ENCODE measurements around the gene CPVL. TPM values are rescaled to one million over a fixed set of nuclear protein-coding genes. Genes with fewer than 3 reads are reported as not detected.

The CPVL gene
- total RNA-seq, 2 donors from 2014 or later, result 4.7 to 48.3 TPM

- Histone ChIP-seq H3K9me3 (no peaks in the 10 kb centered on the region), H3K27ac (peak overlapping the region; percentile 35 to 39), H3K27me3 (replicated peaks; ENCODE audit: insufficient read depth) (no peaks in the 10 kb centered on the region), H3K36me3 (no peaks in the 10 kb centered on the region), H3K4me1 (replicated peaks) (no peaks in the 10 kb centered on the region), H3K4me3 (peak overlapping the region; percentile 36 to 48)
- 1% methylated on average over 35 of the region's 39 CpGs for WGBS
- TF ChIP-seq POLR2AphosphoS5 (IDR thresholded peaks at IDR 0.05), result peak; percentile 33
- TF ChIP-seq, protein P1, sequence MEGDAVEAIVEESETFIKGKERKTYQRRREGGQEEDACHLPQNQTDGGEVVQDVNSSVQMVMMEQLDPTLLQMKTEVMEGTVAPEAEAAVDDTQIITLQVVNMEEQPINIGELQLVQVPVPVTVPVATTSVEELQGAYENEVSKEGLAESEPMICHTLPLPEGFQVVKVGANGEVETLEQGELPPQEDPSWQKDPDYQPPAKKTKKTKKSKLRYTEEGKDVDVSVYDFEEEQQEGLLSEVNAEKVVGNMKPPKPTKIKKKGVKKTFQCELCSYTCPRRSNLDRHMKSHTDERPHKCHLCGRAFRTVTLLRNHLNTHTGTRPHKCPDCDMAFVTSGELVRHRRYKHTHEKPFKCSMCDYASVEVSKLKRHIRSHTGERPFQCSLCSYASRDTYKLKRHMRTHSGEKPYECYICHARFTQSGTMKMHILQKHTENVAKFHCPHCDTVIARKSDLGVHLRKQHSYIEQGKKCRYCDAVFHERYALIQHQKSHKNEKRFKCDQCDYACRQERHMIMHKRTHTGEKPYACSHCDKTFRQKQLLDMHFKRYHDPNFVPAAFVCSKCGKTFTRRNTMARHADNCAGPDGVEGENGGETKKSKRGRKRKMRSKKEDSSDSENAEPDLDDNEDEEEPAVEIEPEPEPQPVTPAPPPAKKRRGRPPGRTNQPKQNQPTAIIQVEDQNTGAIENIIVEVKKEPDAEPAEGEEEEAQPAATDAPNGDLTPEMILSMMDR (IDR thresholded peaks at IDR 0.05), result peak in 3 of 4 experiments; percentile 56 to 74 (median 67)
- no peak for TF ChIP-seq POLR2A (IDR thresholded peaks at IDR 0.05)
- intact Hi-C loops (cut with DNase I), result loop anchor here (2.0 kb wide), 1 partner anchor 146 kb away; no protein-coding TSS in a partner anchor
- DNase-seq (ENCODE audit: low spot score), result peak; percentile 68
Observed at GRCh38 chr7:28956608-28957063, 189.7 kb downstream of the CPVL start.

DNA sequence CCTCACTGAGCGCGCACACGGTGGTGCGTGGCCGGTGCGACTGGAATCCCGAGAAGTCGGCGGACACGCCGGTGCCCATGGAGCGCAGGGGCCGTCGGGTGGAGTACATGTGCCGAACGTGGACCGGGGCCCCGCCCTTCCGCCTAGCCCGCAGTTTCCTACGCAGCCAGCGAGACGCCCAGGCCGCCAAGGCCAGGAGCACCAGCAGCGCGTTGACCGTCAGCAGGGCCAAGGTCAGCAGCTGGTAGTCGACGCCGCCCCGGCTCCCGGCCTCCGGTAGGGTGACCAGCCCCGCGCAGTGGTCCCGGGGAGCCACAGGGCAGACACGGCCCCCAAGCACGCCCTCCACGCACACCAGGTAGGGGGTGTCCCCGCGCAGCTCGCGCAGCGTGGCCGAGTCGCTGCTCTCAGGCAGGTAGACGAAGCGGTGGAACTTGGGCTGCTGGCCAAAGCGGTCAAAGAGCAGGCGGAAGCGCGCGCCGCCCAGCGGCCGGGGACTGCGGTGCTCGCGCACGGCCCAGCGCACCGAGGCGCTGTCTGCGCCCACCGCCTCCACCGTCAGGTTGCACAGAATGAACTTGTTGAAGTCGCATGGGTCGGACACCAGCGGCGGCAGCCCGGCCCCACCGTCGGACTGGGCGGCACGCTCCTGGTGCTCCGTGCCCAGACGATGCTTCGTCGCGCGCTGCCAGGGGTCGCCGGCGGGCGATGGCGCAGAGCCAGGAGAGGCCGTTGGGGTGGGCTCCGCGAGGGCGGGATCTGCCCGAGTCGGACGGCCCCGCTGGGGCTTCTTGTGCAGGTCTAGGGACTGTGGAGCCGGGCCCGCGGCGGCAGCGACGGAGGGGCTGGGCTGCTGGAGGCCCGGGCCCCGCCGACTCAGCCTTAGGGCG is 190.4 kb downstream of the CPVL start:
- 5% methylated on average over 75 of the region's 104 CpGs for WGBS
- no peaks in the 10 kb centered on the region for H3K27me3 ChIP-seq (replicated peaks; ENCODE audit: insufficient read depth)
- no peaks in the 10 kb centered on the region for H3K36me3 ChIP-seq
- TF ChIP-seq, protein P1 (IDR thresholded peaks at IDR 0.05), result peak; percentile 46 to 79 (median 64)
- TF ChIP-seq POLR2A (IDR thresholded peaks at IDR 0.05), result no peak
- H3K4me3 ChIP-seq, result peak overlapping the region; percentile 36 to 48
- intact Hi-C loops (cut with DNase I), result loop anchor here (2.0 kb wide), 1 partner anchor 147 kb away; no protein-coding TSS in a partner anchor
- H3K27ac ChIP-seq, result peak overlapping the region in 1 of 2 donors; percentile 39
- H3K9me3 ChIP-seq, result no peaks in the 10 kb centered on the region
- DNase-seq (ENCODE audit: low spot score), result peak; percentile 76
- no peaks in the 10 kb centered on the region for H3K4me1 ChIP-seq (replicated peaks)

DNA sequence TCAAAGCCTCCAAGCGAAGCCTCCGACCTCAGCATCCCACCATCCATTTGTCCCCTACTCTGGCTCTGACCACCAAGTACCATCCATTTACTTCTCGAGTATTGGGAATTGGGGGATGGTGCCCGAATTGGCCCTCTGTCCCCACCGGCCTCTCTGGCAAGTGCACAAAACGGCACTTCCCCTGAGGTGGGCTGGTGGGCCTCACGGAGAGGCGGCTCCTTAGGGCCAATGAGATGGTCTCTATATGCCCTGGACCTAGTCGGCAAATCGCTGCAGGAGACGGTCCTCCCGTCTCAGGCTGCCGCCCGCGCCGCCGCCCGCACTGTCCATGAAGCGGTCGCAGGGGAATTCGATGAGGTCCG is 191.0 kb downstream of the CPVL start:
- Histone ChIP-seq H3K4me3 (peak overlapping the region in 1 of 2 donors; percentile 48), H3K9me3 (no peaks in the 10 kb centered on the region), H3K36me3 (no peaks in the 10 kb centered on the region), H3K27me3 (replicated peaks; ENCODE audit: insufficient read depth) (no peaks in the 10 kb centered on the region), H3K4me1 (replicated peaks) (no peaks in the 10 kb centered on the region), H3K27ac (no peak overlapping the region)
- intact Hi-C loops (cut with DNase I), result no loop called here
- TF ChIP-seq POLR2A (IDR thresholded peaks at IDR 0.05) (no peak), POLR2AphosphoS5 (IDR thresholded peaks at IDR 0.05) (no peak)
- TF ChIP-seq, protein P1 (IDR thresholded peaks at IDR 0.05), result no peak
- DNase-seq (ENCODE audit: low spot score), result no peak
- WGBS, result 60% methylated on average over 22 of the region's 22 CpGs

GRCh38 chr7:28954946-28955345 is 191.4 kb downstream of the CPVL start:
- Histone ChIP-seq H3K9me3 (no peaks in the 10 kb centered on the region), H3K4me1 (replicated peaks) (no peaks in the 10 kb centered on the region), H3K27ac (no peak overlapping the region), H3K4me3 (no peak overlapping the region), H3K27me3 (replicated peaks; ENCODE audit: insufficient read depth) (no peaks in the 10 kb centered on the region), H3K36me3 (no peaks in the 10 kb centered on the region)
- TF ChIP-seq, protein P1 (IDR thresholded peaks at IDR 0.05), result no peak
- TF ChIP-seq POLR2AphosphoS5 (IDR thresholded peaks at IDR 0.05), result no peak
- TF ChIP-seq POLR2A (IDR thresholded peaks at IDR 0.05), result no peak
- WGBS, result 51% methylated on average over 5 of the region's 5 CpGs
- intact Hi-C loops (cut with DNase I), result no loop called here
- no peak for DNase-seq (ENCODE audit: low spot score)

Measured in prostate gland (tissue), 2 donors.